GM23338 (cell line): ENCODE measurements around the gene PIP4K2B.

Experiments
- CTCF ChIP-seq, 2 experiments: fragments of 200-600 bp in 1 of 2; sonication (generic) in 1 of 2; conservative IDR thresholded peaks; 2 replicates each; pipeline versions ENCODE4 v1.5.1 to v1.6.1; 2016 to 2017; ENCODE audit warnings: antibody characterized with exemption in 2 of 2, low read depth in 2 of 2, mild to moderate bottlenecking in 2 of 2, moderate library complexity in 1 of 2
- JUNB ChIP-seq: IDR thresholded peaks from one replicate; pipeline ENCODE4 v1.6.1; 2016; ENCODE audit warnings: antibody characterized with exemption; ENCODE audit not compliant: unreplicated experiment

- TF ChIP-seq CTCF (conservative IDR thresholded peaks at IDR 0.05; ENCODE audit: low read depth in 2 of 2): no peak
- no peak for TF ChIP-seq JUNB
Observed at GRCh38 chr17:38740044-38740443, 59.3 kb downstream of the PIP4K2B start.
